SH-SY5Y (cell line): ENCODE measurements around the gene INTS11.

Experiments
- GATA2 ChIP-seq: IDR thresholded peaks from 2 replicates; pipeline ENCODE4 v1.6.1; 2011; ENCODE audit warnings: mild to moderate bottlenecking, low read depth, low read length
- GATA3 ChIP-seq: IDR thresholded peaks from 2 replicates; pipeline ENCODE4 v1.6.1; 2011; ENCODE audit warnings: low read depth, mild to moderate bottlenecking, low read length, moderate library complexity

GRCh38 chr1:1295154-1295923, 29.1 kb downstream of the INTS11 start:
- TF ChIP-seq GATA2 (no peak), GATA3 (no peak)
